GM23338 (cell line): Measurements from ENCODE around the gene PCP2. TPM values are rescaled to one million over a fixed set of nuclear protein-coding genes. Genes with fewer than 3 reads are reported as not detected.

ENCODE experiments used
- ATAC-seq: fragments of 200-7000 bp; cut with Tn5 transposase; 3 replicates; pipeline ENCODE4 v1.9.1; 2020
- DNase-seq: peaks from one replicate; pipeline ENCODE4 v3.0.0-alpha.2; 2015; ENCODE audit warnings: low spot score
- H2AFZ ChIP-seq: fragments of 200-600 bp; sonication (generic); 2 replicates; pipeline ENCODE4 v1.8.0; 2016; ENCODE audit warnings: antibody characterized with exemption, mild to moderate bottlenecking, moderate library complexity
- H3F3A ChIP-seq: fragments of 200-600 bp; sonication (generic); replicated peaks from 2 replicates; pipeline ENCODE4 v1.8.0; 2017; ENCODE audit warnings: antibody characterized with exemption, mixed run types, low read depth
- H3K27ac ChIP-seq: fragments of 200-600 bp; sonication (generic); 2 replicates; pipeline ENCODE4 v1.6.1; 2016; ENCODE audit warnings: low read depth
- H3K27me3 ChIP-seq: fragments of 200-600 bp; sonication (generic); 2 replicates; pipeline ENCODE4 v1.8.0; 2016; ENCODE audit warnings: mild to moderate bottlenecking, mixed run types, moderate library complexity; ENCODE audit not compliant: insufficient read depth
- H3K36me3 ChIP-seq: fragments of 200-600 bp; sonication (generic); 2 replicates; pipeline ENCODE4 v1.8.0; 2016; ENCODE audit warnings: mild to moderate bottlenecking; ENCODE audit not compliant: insufficient read depth
- H3K4me1 ChIP-seq: fragments of 200-600 bp; sonication (generic); 2 replicates; pipeline ENCODE4 v1.8.0; 2016; ENCODE audit warnings: mild to moderate bottlenecking, moderate library complexity; ENCODE audit not compliant: insufficient read depth
- H3K4me2 ChIP-seq: fragments of 200-600 bp; sonication (generic); 2 replicates; pipeline ENCODE4 v1.7.1; 2017; ENCODE audit warnings: mixed run types
- H3K4me3 ChIP-seq: fragments of 200-600 bp; sonication (generic); 2 replicates; pipeline ENCODE4 v1.6.1; 2016; ENCODE audit warnings: mixed run types
- H3K79me2 ChIP-seq: fragments of 200-600 bp; sonication (generic); replicated peaks from 2 replicates; pipeline ENCODE4 v1.8.0; 2017; ENCODE audit warnings: mild to moderate bottlenecking; ENCODE audit not compliant: insufficient read depth
- H3K9me2 ChIP-seq: fragments of 200-600 bp; sonication (generic); 2 replicates; pipeline ENCODE4 v1.8.0; 2017; ENCODE audit not compliant: insufficient read depth
- H4K20me1 ChIP-seq: fragments of 200-600 bp; sonication (generic); replicated peaks from 2 replicates; pipeline ENCODE4 v1.8.0; 2017; ENCODE audit warnings: mild to moderate bottlenecking; ENCODE audit not compliant: insufficient read depth
- H3K27ac Mint-ChIP-seq: 2 replicates; pipeline ENCODE4 v1.8.0; 2020; ENCODE audit warnings: inconsistent platforms, mild to moderate bottlenecking, moderate library complexity, mixed read lengths
- H3K27me3 Mint-ChIP-seq: 3 replicates; pipeline ENCODE4 v1.8.0; 2022; ENCODE audit warnings: low read depth, mild to moderate bottlenecking, moderate library complexity, mixed read lengths, inconsistent platforms; ENCODE audit not compliant: insufficient read depth, poor library complexity
- H3K36me3 Mint-ChIP-seq: 3 replicates; pipeline ENCODE4 v1.8.0; 2021; ENCODE audit warnings: low read depth, mild to moderate bottlenecking, inconsistent platforms, moderate library complexity, mixed read lengths
- H3K4me1 Mint-ChIP-seq: 3 replicates; pipeline ENCODE4 v1.8.0; 2020; ENCODE audit warnings: mild to moderate bottlenecking, inconsistent platforms, mixed read lengths
- H3K4me3 Mint-ChIP-seq: 3 replicates; pipeline ENCODE4 v1.8.0; 2021; ENCODE audit warnings: moderate library complexity, mild to moderate bottlenecking, inconsistent platforms, mixed read lengths
- H3K9me3 Mint-ChIP-seq: 3 replicates; pipeline ENCODE4 v1.8.0; 2020; ENCODE audit warnings: moderate library complexity, mild to moderate bottlenecking, inconsistent platforms, mixed read lengths
- EZH2 ChIP-seq: fragments of 200-600 bp; sonication (generic); IDR thresholded peaks from one replicate; pipeline ENCODE4 v1.8.0; 2017; ENCODE audit warnings: antibody characterized with exemption, mild to moderate bottlenecking, low read depth; ENCODE audit not compliant: unreplicated experiment
- EZH2phosphoT487 ChIP-seq: fragments of 200-600 bp; sonication (generic); IDR thresholded peaks from one replicate; pipeline ENCODE4 v1.8.1; 2018; ENCODE audit warnings: antibody characterized with exemption; ENCODE audit not compliant: unreplicated experiment
- NANOG ChIP-seq: IDR thresholded peaks from 2 replicates; pipeline ENCODE4 v1.6.1; 2016; ENCODE audit warnings: antibody characterized with exemption, borderline replicate concordance
- REST ChIP-seq: IDR thresholded peaks from one replicate; pipeline ENCODE4 v1.6.1; 2018; ENCODE audit warnings: antibody characterized with exemption; ENCODE audit not compliant: unreplicated experiment
- STAT1 ChIP-seq: IDR thresholded peaks from one replicate; pipeline ENCODE4 v1.6.1; 2016; ENCODE audit warnings: antibody characterized with exemption; ENCODE audit not compliant: unreplicated experiment
- ZNF114 ChIP-seq: fragments of 250-450 bp; sonication (Bioruptor Pico); IDR thresholded peaks from 2 replicates; pipeline ENCODE4 v1.5.0; 2020; ENCODE audit warnings: mild to moderate bottlenecking, moderate library complexity
- polyA plus RNA-seq: library from polyadenylated mRNA; unstranded; fragments of >200 nt; fragmentation: Nextera tagmentation; extraction: Ambion mirVana; gene quantifications from 2 replicates; pipeline ENCODE4 v1.2.1, GENCODE V29; 2016
- total RNA-seq: library from RNA; depleted of rRNA; stranded (reverse); fragments of >200 nt; shearing (Covaris generic); gene quantifications from 2 replicates; pipeline ENCODE4 v1.2.3, GENCODE V29; 2014

Gene PCP2
- total and polyA plus RNA-seq, 2 experiments from 2014 or later: not detected

GRCh38 chr19:7638802-7639465 is 5.4 kb upstream of the PCP2 start (continued):
- TF ChIP-seq ZNF114 (CRISPR knock-in tag) (no peak), STAT1 (no peak), EZH2 (no peak), NANOG (no peak), EZH2phosphoT487 (no peak), REST (no peak)

- Histone ChIP-seq H3K9me2 (no peaks in the 10 kb centered on the region), H2AFZ (peak overlapping the region; percentile 47; the same call in 1 of the 2 replicates), H3K4me3 (peak overlapping the region; percentile 81), H4K20me1 (no peaks in the 10 kb centered on the region; the same call in 1 of the 2 replicates), H3K36me3 (no peaks in the 10 kb centered on the region), H3K4me1 (no peaks in the 10 kb centered on the region), H3K27me3 (peaks cover 24% of the 10 kb centered on the region), H3F3A (peaks cover 9% of the 10 kb centered on the region), H3K79me2 (no peaks in the 10 kb centered on the region), H3K27ac (no peak overlapping the region), H3K4me2 (peak overlapping the region; percentile 84)
- no peaks in the 10 kb centered on the region; the same call in 2 of the 3 replicates for H3K9me3 Mint-ChIP-seq
- H3K4me3 Mint-ChIP-seq: peak overlapping the region; percentile 75
- H3K4me1 Mint-ChIP-seq: no peaks in the 10 kb centered on the region; the same call in 2 of the 3 replicates
- H3K27me3 Mint-ChIP-seq: peaks cover 21% of the 10 kb centered on the region
- no peak for DNase-seq
- H3K36me3 Mint-ChIP-seq: no peaks in the 10 kb centered on the region
- ATAC-seq: peak; percentile 16
- TF ChIP-seq EZH2phosphoT487 (no peak), NANOG (no peak)
- H3K27ac Mint-ChIP-seq: no peak overlapping the region
Observed at GRCh38 chr19:7637374-7638256, 4.1 kb upstream of the PCP2 start.
